GM23338 (cell line): ENCODE data around the gene LPP. TPM values are rescaled to one million over a fixed set of nuclear protein-coding genes. Genes with fewer than 3 reads are reported as not detected.

ENCODE experiments used
- ATAC-seq: fragments of 200-7000 bp; cut with Tn5 transposase; 3 replicates; pipeline ENCODE4 v1.9.1; 2020
- DNase-seq: peaks from one replicate; pipeline ENCODE4 v3.0.0-alpha.2; 2015; ENCODE audit warnings: low spot score
- H2AFZ ChIP-seq: fragments of 200-600 bp; sonication (generic); 2 replicates; pipeline ENCODE4 v1.8.0; 2016; ENCODE audit warnings: antibody characterized with exemption, mild to moderate bottlenecking, moderate library complexity
- H3F3A ChIP-seq: fragments of 200-600 bp; sonication (generic); replicated peaks from 2 replicates; pipeline ENCODE4 v1.8.0; 2017; ENCODE audit warnings: antibody characterized with exemption, mixed run types, low read depth
- H3K27ac ChIP-seq: fragments of 200-600 bp; sonication (generic); 2 replicates; pipeline ENCODE4 v1.6.1; 2016; ENCODE audit warnings: low read depth
- H3K27me3 ChIP-seq: fragments of 200-600 bp; sonication (generic); 2 replicates; pipeline ENCODE4 v1.8.0; 2016; ENCODE audit warnings: mild to moderate bottlenecking, mixed run types, moderate library complexity; ENCODE audit not compliant: insufficient read depth
- H3K36me3 ChIP-seq: fragments of 200-600 bp; sonication (generic); 2 replicates; pipeline ENCODE4 v1.8.0; 2016; ENCODE audit warnings: mild to moderate bottlenecking; ENCODE audit not compliant: insufficient read depth
- H3K4me1 ChIP-seq: fragments of 200-600 bp; sonication (generic); 2 replicates; pipeline ENCODE4 v1.8.0; 2016; ENCODE audit warnings: mild to moderate bottlenecking, moderate library complexity; ENCODE audit not compliant: insufficient read depth
- H3K4me2 ChIP-seq: fragments of 200-600 bp; sonication (generic); 2 replicates; pipeline ENCODE4 v1.7.1; 2017; ENCODE audit warnings: mixed run types
- H3K4me3 ChIP-seq: fragments of 200-600 bp; sonication (generic); 2 replicates; pipeline ENCODE4 v1.6.1; 2016; ENCODE audit warnings: mixed run types
- H3K79me2 ChIP-seq: fragments of 200-600 bp; sonication (generic); replicated peaks from 2 replicates; pipeline ENCODE4 v1.8.0; 2017; ENCODE audit warnings: mild to moderate bottlenecking; ENCODE audit not compliant: insufficient read depth
- H3K9me2 ChIP-seq: fragments of 200-600 bp; sonication (generic); 2 replicates; pipeline ENCODE4 v1.8.0; 2017; ENCODE audit not compliant: insufficient read depth
- H4K20me1 ChIP-seq: fragments of 200-600 bp; sonication (generic); replicated peaks from 2 replicates; pipeline ENCODE4 v1.8.0; 2017; ENCODE audit warnings: mild to moderate bottlenecking; ENCODE audit not compliant: insufficient read depth
- H3K27ac Mint-ChIP-seq: 2 replicates; pipeline ENCODE4 v1.8.0; 2020; ENCODE audit warnings: inconsistent platforms, mild to moderate bottlenecking, moderate library complexity, mixed read lengths
- H3K27me3 Mint-ChIP-seq: 3 replicates; pipeline ENCODE4 v1.8.0; 2022; ENCODE audit warnings: low read depth, mild to moderate bottlenecking, moderate library complexity, mixed read lengths, inconsistent platforms; ENCODE audit not compliant: insufficient read depth, poor library complexity
- H3K36me3 Mint-ChIP-seq: 3 replicates; pipeline ENCODE4 v1.8.0; 2021; ENCODE audit warnings: low read depth, mild to moderate bottlenecking, inconsistent platforms, moderate library complexity, mixed read lengths
- H3K4me1 Mint-ChIP-seq: 3 replicates; pipeline ENCODE4 v1.8.0; 2020; ENCODE audit warnings: mild to moderate bottlenecking, inconsistent platforms, mixed read lengths
- H3K4me3 Mint-ChIP-seq: 3 replicates; pipeline ENCODE4 v1.8.0; 2021; ENCODE audit warnings: moderate library complexity, mild to moderate bottlenecking, inconsistent platforms, mixed read lengths
- H3K9me3 Mint-ChIP-seq: 3 replicates; pipeline ENCODE4 v1.8.0; 2020; ENCODE audit warnings: moderate library complexity, mild to moderate bottlenecking, inconsistent platforms, mixed read lengths
- CREB1 ChIP-seq: fragments of 250-450 bp; sonication (Bioruptor Pico); IDR thresholded peaks from 2 replicates; pipeline ENCODE4 v1.5.0; 2020; ENCODE audit warnings: low read depth, mild to moderate bottlenecking, moderate library complexity
- CTCF ChIP-seq, 2 experiments: fragments of 200-600 bp in 1 of 2; sonication (generic) in 1 of 2; conservative IDR thresholded peaks; 2 replicates each; pipeline versions ENCODE4 v1.5.1 to v1.6.1; 2016 to 2017; ENCODE audit warnings: antibody characterized with exemption in 2 of 2, low read depth in 2 of 2, mild to moderate bottlenecking in 2 of 2, moderate library complexity in 1 of 2
- EZH2 ChIP-seq: fragments of 200-600 bp; sonication (generic); IDR thresholded peaks from one replicate; pipeline ENCODE4 v1.8.0; 2017; ENCODE audit warnings: antibody characterized with exemption, mild to moderate bottlenecking, low read depth; ENCODE audit not compliant: unreplicated experiment
- EZH2phosphoT487 ChIP-seq: fragments of 200-600 bp; sonication (generic); IDR thresholded peaks from one replicate; pipeline ENCODE4 v1.8.1; 2018; ENCODE audit warnings: antibody characterized with exemption; ENCODE audit not compliant: unreplicated experiment
- JUNB ChIP-seq: IDR thresholded peaks from one replicate; pipeline ENCODE4 v1.6.1; 2016; ENCODE audit warnings: antibody characterized with exemption; ENCODE audit not compliant: unreplicated experiment
- NANOG ChIP-seq: IDR thresholded peaks from 2 replicates; pipeline ENCODE4 v1.6.1; 2016; ENCODE audit warnings: antibody characterized with exemption, borderline replicate concordance
- POLR2AphosphoS5 ChIP-seq: IDR thresholded peaks from 2 replicates; pipeline ENCODE4 v1.6.1; 2016; ENCODE audit warnings: antibody characterized with exemption, low read depth
- REST ChIP-seq: IDR thresholded peaks from one replicate; pipeline ENCODE4 v1.6.1; 2018; ENCODE audit warnings: antibody characterized with exemption; ENCODE audit not compliant: unreplicated experiment
- STAT1 ChIP-seq: IDR thresholded peaks from one replicate; pipeline ENCODE4 v1.6.1; 2016; ENCODE audit warnings: antibody characterized with exemption; ENCODE audit not compliant: unreplicated experiment
- ZNF114 ChIP-seq: fragments of 250-450 bp; sonication (Bioruptor Pico); IDR thresholded peaks from 2 replicates; pipeline ENCODE4 v1.5.0; 2020; ENCODE audit warnings: mild to moderate bottlenecking, moderate library complexity
- ZNF331 ChIP-seq: fragments of 250-450 bp; sonication (Bioruptor Pico); IDR thresholded peaks from 2 replicates; pipeline ENCODE4 v1.5.0; 2020; ENCODE audit warnings: low read depth, mild to moderate bottlenecking, moderate library complexity
- polyA plus RNA-seq: library from polyadenylated mRNA; unstranded; fragments of >200 nt; fragmentation: Nextera tagmentation; extraction: Ambion mirVana; gene quantifications from 2 replicates; pipeline ENCODE4 v1.2.1, GENCODE V29; 2016
- total RNA-seq: library from RNA; depleted of rRNA; stranded (reverse); fragments of >200 nt; shearing (Covaris generic); gene quantifications from 2 replicates; pipeline ENCODE4 v1.2.3, GENCODE V29; 2014
- TF ChIP-seq, protein P1 (sequence below): fragments of 250-450 bp; sonication (Bioruptor Pico); IDR thresholded peaks from 2 replicates; pipeline ENCODE4 v1.5.0; 2020; ENCODE audit warnings: mild to moderate bottlenecking, moderate library complexity
- TF ChIP-seq, protein P2 (sequence below): IDR thresholded peaks from 2 replicates; pipeline ENCODE4 v1.6.1; 2016; ENCODE audit warnings: antibody characterized with exemption

LPP gene
- total and polyA plus RNA-seq, 2 experiments from 2014 or later, result 23.0 to 35.2 TPM

- no peak overlapping the region for H3K4me3 Mint-ChIP-seq
- H3K27me3 ChIP-seq, result no peaks in the 10 kb centered on the region
- no peaks in the 10 kb centered on the region for H3K79me2 ChIP-seq
- H3K4me1 Mint-ChIP-seq, result no peaks in the 10 kb centered on the region
- no peaks in the 10 kb centered on the region for H3F3A ChIP-seq
- ATAC-seq (no peak), DNase-seq (no peak)
- no peak overlapping the region for H3K4me2 ChIP-seq
- H3K36me3 ChIP-seq, result no peaks in the 10 kb centered on the region
- H3K4me3 ChIP-seq, result no peak overlapping the region
- no peak overlapping the region for H3K27ac Mint-ChIP-seq
- H3K27ac ChIP-seq, result no peak overlapping the region
- no peaks in the 10 kb centered on the region for H3K36me3 Mint-ChIP-seq
- 0 out of 2 replicates have a peak, but pooled peaks cover 5% of the 10 kb centered on the region for H3K9me2 ChIP-seq
- H2AFZ ChIP-seq, result no peak overlapping the region
- H3K27me3 Mint-ChIP-seq, result no peaks in the 10 kb centered on the region
- no peaks in the 10 kb centered on the region for H4K20me1 ChIP-seq
- no peaks in the 10 kb centered on the region for H3K4me1 ChIP-seq
- H3K9me3 Mint-ChIP-seq, result no peaks in the 10 kb centered on the region
- TF ChIP-seq JUNB (no peak), EZH2phosphoT487 (no peak), POLR2AphosphoS5 (no peak), STAT1 (no peak), CTCF (conservative IDR thresholded peaks at IDR 0.05; ENCODE audit: low read depth in 2 of 2) (no peak), CREB1 (CRISPR knock-in tag) (no peak), REST (no peak), EZH2 (no peak), ZNF331 (CRISPR knock-in tag) (no peak), ZNF114 (CRISPR knock-in tag) (no peak), NANOG (no peak)
- TF ChIP-seq, protein P1, sequence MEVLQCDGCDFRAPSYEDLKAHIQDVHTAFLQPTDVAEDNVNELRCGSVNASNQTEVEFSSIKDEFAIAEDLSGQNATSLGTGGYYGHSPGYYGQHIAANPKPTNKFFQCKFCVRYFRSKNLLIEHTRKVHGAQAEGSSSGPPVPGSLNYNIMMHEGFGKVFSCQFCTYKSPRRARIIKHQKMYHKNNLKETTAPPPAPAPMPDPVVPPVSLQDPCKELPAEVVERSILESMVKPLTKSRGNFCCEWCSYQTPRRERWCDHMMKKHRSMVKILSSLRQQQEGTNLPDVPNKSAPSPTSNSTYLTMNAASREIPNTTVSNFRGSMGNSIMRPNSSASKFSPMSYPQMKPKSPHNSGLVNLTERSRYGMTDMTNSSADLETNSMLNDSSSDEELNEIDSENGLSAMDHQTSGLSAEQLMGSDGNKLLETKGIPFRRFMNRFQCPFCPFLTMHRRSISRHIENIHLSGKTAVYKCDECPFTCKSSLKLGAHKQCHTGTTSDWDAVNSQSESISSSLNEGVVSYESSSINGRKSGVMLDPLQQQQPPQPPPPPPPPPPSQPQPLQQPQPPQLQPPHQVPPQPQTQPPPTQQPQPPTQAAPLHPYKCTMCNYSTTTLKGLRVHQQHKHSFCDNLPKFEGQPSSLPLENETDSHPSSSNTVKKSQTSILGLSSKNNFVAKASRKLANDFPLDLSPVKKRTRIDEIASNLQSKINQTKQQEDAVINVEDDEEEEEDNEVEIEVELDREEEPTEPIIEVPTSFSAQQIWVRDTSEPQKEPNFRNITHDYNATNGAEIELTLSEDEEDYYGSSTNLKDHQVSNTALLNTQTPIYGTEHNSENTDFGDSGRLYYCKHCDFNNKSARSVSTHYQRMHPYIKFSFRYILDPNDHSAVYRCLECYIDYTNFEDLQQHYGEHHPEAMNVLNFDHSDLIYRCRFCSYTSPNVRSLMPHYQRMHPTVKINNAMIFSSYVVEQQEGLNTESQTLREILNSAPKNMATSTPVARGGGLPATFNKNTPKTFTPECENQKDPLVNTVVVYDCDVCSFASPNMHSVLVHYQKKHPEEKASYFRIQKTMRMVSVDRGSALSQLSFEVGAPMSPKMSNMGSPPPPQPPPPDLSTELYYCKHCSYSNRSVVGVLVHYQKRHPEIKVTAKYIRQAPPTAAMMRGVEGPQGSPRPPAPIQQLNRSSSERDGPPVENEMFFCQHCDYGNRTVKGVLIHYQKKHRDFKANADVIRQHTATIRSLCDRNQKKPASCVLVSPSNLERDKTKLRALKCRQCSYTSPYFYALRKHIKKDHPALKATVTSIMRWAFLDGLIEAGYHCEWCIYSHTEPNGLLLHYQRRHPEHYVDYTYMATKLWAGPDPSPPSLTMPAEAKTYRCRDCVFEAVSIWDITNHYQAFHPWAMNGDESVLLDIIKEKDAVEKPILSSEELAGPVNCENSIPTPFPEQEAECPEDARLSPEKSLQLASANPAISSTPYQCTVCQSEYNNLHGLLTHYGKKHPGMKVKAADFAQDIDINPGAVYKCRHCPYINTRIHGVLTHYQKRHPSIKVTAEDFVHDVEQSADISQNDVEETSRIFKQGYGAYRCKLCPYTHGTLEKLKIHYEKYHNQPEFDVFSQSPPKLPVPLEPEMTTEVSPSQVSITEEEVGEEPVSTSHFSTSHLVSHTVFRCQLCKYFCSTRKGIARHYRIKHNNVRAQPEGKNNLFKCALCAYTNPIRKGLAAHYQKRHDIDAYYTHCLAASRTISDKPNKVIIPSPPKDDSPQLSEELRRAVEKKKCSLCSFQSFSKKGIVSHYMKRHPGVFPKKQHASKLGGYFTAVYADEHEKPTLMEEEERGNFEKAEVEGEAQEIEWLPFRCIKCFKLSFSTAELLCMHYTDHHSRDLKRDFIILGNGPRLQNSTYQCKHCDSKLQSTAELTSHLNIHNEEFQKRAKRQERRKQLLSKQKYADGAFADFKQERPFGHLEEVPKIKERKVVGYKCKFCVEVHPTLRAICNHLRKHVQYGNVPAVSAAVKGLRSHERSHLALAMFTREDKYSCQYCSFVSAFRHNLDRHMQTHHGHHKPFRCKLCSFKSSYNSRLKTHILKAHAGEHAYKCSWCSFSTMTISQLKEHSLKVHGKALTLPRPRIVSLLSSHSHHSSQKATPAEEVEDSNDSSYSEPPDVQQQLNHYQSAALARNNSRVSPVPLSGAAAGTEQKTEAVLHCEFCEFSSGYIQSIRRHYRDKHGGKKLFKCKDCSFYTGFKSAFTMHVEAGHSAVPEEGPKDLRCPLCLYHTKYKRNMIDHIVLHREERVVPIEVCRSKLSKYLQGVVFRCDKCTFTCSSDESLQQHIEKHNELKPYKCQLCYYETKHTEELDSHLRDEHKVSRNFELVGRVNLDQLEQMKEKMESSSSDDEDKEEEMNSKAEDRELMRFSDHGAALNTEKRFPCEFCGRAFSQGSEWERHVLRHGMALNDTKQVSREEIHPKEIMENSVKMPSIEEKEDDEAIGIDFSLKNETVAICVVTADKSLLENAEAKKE (CRISPR knock-in tag), result no peak
- TF ChIP-seq, protein P2, sequence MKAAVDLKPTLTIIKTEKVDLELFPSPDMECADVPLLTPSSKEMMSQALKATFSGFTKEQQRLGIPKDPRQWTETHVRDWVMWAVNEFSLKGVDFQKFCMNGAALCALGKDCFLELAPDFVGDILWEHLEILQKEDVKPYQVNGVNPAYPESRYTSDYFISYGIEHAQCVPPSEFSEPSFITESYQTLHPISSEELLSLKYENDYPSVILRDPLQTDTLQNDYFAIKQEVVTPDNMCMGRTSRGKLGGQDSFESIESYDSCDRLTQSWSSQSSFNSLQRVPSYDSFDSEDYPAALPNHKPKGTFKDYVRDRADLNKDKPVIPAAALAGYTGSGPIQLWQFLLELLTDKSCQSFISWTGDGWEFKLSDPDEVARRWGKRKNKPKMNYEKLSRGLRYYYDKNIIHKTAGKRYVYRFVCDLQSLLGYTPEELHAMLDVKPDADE, result no peak
Observed at GRCh38 chr3:188761964-188762363, 608.0 kb downstream of the LPP start.
